Mammary epithelial cell (primary cell): Measurements from ENCODE around the gene PDE3A.

Experiments used
- CTCF ChIP-seq, 2 donors: IDR thresholded peaks in 1 of 2; conservative IDR thresholded peaks in 1 of 2; 2 replicates each; pipeline ENCODE4 v1.5.1; 2011 to 2012; ENCODE audit warnings: inconsistent platforms in 2 of 2, low read length in 2 of 2, mild to moderate bottlenecking in 2 of 2, control low read depth in 1 of 2, low read depth in 1 of 2; ENCODE audit not compliant: insufficient read depth in 1 of 2; ENCODE audit errors: extremely low read depth in 1 of 2
- EZH2 ChIP-seq: IDR thresholded peaks from 2 replicates; pipeline ENCODE4 v1.6.1; 2012; ENCODE audit warnings: low read length, inconsistent platforms, borderline replicate concordance

GRCh38 chr12:20546267-20546666 lies 177.9 kb downstream of the PDE3A start:
- TF ChIP-seq CTCF (conservative IDR thresholded peaks at IDR 0.05 in 1 of 2, IDR thresholded peaks at IDR 0.05 in 1 of 2; ENCODE audit: extremely low read depth in 1 of 2, insufficient read depth in 1 of 2, low read depth in 1 of 2, low read length in 2 of 2) (no peak), EZH2 (no peak)
